ENCODE data around the gene ATRAID.

The ATRAID gene

GRCh38 chr2:27221166-27221565 lies 9.3 kb downstream of the ATRAID start:
- no peak for DNase-seq

GRCh38 chr2:27222407-27222806 lies 10.6 kb downstream of the ATRAID start:
- DNase-seq: no peak

GRCh38 chr2:27223416-27223815 lies 11.6 kb downstream of the ATRAID start:
- no peak for DNase-seq

GRCh38 chr2:27225526-27225925 lies 13.7 kb downstream of the ATRAID start:
- DNase-seq: no peak

- DNase-seq: no peak
Observed at GRCh38 chr2:27227501-27227900, 15.7 kb downstream of the ATRAID start.

GRCh38 chr2:27231921-27232320 lies 20.1 kb downstream of the ATRAID start:
- no peak for DNase-seq

GRCh38 chr2:27233341-27233740 lies 21.5 kb downstream of the ATRAID start:
- DNase-seq: no peak

GRCh38 chr2:27236136-27236535 lies 24.3 kb downstream of the ATRAID start:
- no peak for DNase-seq

GRCh38 chr2:27236626-27237025 lies 24.8 kb downstream of the ATRAID start:
- DNase-seq: no peak

GRCh38 chr2:27237341-27237945 lies 25.6 kb downstream of the ATRAID start:
- DNase-seq: no peak

GRCh38 chr2:27238976-27239375 lies 27.1 kb downstream of the ATRAID start:
- DNase-seq: no peak

GRCh38 chr2:27240406-27240805 lies 28.6 kb downstream of the ATRAID start:
- DNase-seq: no peak

- no peak for DNase-seq
Observed at GRCh38 chr2:27241761-27242613, 30.1 kb downstream of the ATRAID start.

- no peak for DNase-seq
Observed at GRCh38 chr2:27242614-27242951, 30.7 kb downstream of the ATRAID start.

- no peak for DNase-seq
Observed at GRCh38 chr2:27243391-27244130, 31.7 kb downstream of the ATRAID start.

GRCh38 chr2:27245116-27245515 lies 33.3 kb downstream of the ATRAID start:
- no peak for DNase-seq

- no peak for DNase-seq
Observed at GRCh38 chr2:27245626-27246025, 33.8 kb downstream of the ATRAID start.

GRCh38 chr2:27247893-27248292 lies 36.1 kb downstream of the ATRAID start:
- no peak for DNase-seq

- DNase-seq: no peak
Observed at GRCh38 chr2:27249159-27249890, 37.5 kb downstream of the ATRAID start.

GRCh38 chr2:27249891-27250651 lies 38.2 kb downstream of the ATRAID start:
- no peak for DNase-seq

- no peak for DNase-seq
Observed at GRCh38 chr2:27250652-27251379, 39.0 kb downstream of the ATRAID start.

- DNase-seq: no peak
Observed at GRCh38 chr2:27251766-27252165, 39.9 kb downstream of the ATRAID start.
